ENCODE data around the gene VPS13D.
"Not testable (repeated sequence)": the region's sequence is repeated elsewhere in the genome, so short reads cannot be mapped to it uniquely, and the experiment has no call there.

VPS13D gene

DNA sequence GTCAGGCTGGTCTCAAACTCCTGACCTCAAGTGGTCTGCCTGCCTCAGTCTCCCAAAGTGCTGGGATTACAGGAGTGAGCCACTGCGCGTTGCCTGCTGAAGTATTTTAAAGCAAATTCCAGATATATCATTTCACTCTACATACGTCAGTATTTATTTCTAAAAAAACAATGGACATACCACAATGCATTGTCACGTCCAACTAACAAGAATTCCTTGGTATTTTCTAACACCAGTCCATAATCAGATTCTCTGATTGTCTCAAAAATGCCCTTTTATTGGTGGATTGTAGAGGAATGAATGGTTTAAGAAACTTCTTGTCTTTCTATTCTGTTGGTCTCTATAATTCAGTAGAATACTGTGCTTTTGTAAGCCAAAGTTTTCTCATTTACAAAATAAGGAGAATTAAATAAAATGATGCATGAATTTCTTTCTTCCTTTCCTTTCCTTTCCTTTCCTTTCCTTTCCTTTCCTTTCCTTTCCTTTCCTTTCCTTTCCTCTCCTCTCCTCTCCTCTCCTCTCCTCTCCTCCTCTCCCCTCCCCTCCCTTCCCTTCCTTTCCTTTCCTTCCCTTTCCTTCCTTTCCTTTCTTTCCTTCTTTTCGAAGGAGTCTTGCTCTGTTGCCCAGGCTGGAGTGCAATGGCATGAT lies 55.8 kb downstream of the VPS13D start:
- DNase-seq (ENCODE audit: low spot score) = no peak

DNA sequence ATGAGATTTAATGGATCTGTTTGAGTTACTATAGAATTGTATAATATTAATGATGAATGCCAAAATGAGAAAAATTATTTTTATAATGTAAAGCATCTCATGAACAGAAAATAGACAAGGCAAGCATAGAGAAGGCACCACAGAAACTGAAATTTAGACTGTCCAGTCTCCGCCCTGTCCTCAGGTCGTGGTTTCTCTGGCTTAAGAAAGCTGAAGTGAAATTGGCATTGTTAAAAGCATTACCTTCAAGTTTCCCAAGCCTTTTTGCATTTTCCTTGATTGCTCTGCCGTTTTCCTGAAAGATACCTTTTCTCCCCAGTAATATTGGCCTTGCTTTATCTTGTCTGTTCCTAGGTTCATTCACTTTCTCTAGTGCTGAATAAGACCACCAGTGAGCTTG lies 58.0 kb downstream of the VPS13D start:
- DNase-seq (ENCODE audit: low spot score) = no peak

DNA sequence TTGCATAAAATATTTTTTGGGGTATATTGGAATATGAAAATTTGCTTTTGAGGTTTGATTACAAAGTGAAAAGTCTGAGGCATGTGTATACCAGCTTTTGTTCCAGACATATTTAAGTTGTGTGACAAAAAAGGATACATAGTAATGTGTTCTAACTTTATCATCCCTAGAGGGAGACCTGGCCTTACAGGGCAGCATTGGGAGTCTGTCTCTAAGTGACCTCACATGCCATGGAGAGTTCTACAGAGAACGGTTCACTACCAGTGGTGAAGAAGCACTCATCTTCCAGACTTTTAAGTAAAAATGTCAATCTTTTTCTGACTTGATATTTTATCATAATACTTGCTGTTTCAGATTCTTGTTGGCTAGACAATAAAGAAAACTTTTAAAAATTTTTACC lies 61.0 kb downstream of the VPS13D start:
- DNase-seq (ENCODE audit: low spot score) = no peak

DNA sequence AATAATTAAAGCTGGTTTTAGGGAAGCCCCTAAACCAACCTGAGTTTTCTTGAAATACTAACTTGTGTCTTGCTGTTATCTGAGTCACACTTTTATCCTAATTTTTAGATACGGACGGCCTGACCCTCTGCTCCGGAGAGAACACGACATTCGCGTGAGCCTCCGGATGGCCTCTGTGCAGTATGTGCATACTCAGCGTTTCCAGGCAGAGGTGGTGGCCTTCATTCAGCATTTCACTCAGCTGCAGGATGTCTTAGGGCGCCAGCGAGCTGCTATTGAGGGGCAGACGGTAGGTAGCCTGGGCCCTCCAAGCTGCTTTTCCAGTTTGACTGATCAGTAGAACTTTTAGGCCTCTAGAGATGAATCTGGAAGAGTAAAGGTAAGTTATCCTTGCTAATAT lies 63.6 kb downstream of the VPS13D start:
- DNase-seq (ENCODE audit: low spot score) = no peak

DNA sequence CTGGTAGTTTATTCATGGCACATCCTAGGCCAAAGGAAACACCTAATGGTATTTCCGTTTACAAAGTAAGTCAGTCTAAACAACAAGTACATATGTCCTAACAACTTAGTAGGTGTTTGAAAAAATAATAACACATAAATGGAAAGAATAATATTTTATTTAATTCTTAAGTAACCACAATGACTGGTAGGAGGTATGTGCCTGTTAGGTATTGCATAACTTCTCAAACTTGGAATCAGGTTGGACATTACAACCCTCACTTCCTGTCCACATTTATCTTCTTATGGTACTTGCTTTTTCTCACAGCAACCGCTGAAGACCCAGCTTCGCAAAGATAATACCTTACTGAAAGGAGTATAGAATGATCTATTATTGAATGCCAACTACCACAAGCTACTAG lies 64.2 kb downstream of the VPS13D start:
- DNase-seq (ENCODE audit: low spot score) = no peak

DNA sequence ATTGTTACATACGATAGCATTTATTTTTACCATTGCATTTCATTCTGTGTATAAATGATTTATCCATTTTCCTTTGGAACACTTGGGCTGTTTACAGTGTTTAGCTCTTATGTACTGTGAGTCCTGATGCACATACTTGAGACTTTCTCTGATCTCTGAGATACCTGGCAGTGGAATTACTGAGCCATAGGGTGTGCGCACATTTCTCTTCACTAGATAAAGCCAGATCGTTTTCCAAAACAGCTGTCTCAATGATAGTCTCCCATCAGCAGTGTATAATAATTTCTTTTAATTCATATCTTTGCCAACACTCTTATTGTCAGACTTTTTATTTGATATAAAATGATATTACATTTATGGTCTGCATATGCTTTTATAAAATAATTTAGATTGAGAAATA lies 66.2 kb downstream of the VPS13D start:
- DNase-seq (ENCODE audit: low spot score) = no peak

DNA sequence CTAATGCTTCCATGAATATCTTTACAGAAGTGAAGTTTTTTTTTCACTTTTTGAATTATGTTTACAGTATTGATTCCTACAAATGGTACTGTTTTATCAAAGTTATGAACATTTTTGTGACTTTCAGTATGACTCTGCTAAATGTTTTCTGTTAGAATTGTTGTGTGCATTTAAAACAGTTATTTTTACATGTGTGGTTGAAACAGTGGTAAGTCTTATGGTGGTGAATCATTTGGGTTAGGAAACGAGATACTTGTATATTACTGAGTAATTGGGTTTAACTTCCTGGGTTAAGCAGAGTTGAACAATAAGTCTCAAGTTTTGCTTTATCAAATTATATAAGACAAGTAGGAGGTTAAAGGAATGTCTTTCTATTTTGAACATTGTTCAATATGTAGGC lies 66.8 kb downstream of the VPS13D start:
- DNase-seq (ENCODE audit: low spot score) = no peak

DNA sequence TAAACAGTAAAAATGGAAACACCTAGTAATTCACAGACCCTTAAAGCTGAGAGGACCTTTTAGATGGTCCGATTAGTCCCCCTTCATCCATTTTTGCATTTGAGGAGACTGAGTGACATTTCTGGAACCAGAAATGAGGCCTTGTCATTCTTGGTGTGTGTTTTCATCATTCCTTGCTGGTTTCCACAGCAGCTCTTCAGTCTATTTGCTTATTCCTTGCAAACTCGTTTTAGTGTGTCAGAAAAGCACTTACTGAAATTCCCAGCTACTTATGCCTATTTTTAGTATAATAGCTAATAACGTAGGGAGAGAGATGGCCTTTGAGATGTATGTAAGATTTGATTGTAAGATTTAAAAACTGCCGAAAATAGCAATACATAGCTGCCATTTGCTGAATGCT lies 70.9 kb downstream of the VPS13D start:
- DNase-seq (ENCODE audit: low spot score) = no peak

DNA sequence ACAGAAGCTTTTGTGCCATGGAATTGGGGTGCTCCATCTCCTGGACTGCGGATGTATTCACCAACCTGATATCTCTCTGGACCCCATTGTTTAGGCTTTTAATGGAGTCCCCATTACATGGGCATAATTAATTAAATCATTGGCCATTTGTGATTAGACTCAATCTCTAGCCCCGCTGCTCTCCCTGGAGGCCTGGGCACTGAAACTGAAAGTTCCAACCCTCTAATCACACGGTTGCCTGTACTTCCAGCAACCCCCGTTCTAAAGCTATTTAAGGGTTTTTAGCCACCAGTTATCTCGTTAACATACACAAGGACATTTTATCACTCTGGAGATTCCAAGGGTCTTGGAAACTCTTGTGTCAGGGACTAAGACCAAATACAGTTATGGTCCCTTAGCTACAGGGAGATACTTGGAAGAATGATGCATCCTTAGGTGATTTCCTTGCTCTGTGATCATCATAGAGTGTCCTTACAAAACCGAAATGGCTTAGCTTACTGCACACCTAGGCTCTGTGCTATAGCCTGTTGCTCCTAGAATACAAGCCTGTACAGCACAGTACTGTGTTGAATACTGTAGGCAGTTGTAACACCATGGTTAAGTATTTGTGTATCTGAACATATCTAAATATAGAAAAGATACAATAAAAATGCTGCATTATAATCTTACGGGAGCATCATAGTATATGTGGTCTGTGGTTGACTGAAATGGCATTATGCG lies 71.8 kb downstream of the VPS13D start:
- DNase-seq (ENCODE audit: low spot score) = no peak

DNA sequence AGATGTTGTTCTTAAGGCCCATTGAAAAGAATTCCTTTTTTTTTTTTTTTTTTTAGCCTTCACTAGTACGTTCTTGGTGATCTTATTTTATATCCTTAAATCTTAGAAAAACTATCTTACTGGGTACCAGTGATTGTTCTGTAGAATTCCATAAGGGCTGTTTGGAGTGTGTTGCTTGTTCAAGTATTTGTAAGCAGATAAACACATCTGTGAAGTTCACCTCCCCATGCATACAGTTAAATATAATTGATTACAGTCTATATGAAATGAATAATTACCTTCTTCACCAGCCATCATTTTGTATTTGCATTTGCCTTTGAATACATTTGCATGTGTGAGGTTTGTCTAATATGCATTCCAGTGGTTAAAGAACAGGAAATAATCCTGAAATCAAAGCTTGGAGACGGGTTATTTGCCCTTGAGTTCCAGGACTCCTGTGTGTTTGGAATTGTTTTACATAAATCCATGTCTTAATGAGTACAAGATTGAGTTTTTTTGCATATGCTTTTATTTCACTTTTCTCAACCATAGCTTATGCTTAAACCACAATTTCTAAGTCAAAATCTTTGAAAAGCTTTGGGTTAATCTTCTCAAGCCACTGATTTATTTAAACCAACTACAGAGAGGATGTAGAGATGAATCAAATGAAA lies 73.1 kb downstream of the VPS13D start:
- DNase-seq (ENCODE audit: low spot score) = no peak

DNA sequence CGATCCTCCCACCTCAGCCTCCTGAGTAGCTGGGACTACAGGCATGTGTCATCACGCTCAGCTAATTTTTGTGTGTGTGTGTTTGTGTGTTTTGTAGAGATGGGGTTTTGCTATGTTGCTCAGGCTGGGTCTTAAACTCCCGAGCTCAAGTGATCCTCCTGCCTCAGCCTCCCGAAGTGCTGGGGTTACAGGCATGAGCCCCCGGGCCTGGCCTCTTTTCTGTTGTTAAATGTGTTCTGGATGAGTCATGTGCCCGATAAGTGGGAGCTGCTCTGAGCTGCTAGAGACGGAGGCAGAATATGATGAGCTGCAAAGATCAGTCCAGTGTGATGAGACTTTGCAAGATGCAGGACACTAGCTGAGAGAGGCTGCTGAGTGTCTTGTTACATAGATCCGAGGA lies 75.5 kb downstream of the VPS13D start:
- DNase-seq (ENCODE audit: low spot score) = no peak

DNA sequence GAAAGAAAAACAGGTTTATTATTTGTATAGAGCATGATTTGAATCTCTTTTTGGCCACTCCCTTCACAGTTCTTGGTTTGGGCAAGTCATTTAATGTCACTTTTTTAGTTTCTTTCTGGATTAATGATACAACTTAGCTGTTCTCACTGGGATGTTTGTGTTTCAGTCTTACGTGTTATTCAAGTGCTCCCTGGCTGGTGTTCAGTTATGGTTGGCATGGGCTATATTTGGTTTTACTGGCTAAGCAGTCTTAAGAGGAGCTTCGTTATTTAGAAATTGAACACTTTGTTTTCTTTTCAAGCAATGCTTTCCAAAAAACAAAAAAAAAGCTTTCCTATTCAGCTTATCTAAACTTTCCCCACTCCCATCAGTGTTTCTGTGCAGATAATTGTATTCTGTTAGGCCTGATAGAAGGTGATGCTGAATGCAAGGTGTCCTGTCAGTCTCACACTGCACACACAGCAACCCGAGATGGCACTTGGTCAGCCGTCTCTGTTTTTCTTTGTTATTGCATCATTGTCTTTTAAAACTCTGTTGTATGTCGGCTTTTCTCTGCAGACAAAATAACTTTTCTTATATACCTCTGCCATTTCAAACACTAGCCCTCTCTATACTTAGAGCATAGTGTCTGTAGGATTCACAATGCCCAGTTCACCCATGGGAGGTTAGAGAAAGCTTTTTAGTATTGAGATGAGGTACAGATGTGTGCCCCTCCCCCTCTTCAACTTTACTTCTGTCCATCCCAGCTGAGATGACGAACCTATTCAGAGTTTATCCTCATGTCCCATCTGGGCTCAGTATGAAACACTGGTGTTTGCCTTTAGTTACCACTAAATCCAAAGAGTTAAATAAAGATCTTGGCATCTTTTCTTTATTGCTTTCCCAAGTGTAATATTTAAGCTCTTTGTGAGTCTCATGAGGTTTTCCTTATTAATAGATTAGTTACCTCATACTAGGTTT lies 80.2 kb downstream of the VPS13D start:
- DNase-seq (ENCODE audit: low spot score) = no peak

DNA sequence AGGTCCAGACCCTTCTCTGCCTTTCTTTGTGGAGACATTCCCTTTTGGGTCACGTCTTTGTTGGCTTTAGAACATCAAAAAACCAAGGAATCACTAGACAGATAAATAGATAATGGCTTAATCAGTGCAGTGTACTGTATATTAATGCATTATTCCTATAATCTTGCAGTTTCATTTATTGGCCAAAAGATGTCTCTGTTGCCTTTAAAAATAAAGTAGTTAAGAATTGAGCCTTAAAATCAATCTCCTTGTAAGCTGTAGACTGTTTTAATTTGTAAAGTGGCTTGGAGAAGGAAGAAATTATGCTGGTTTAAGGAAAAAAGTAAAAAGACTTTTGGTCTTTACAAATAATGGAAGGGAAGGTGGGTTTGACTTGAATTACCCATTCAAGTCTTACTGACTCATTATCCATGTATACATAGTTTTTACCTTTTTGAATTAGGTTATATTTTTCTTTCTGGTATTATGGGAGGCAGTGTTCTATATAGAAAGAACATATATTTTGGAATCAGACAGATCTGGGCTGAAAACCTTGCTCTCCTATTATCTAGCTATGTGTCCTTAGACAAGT lies 84.6 kb downstream of the VPS13D start:
- peak; percentile 46 for DNase-seq (ENCODE audit: low spot score)

DNA sequence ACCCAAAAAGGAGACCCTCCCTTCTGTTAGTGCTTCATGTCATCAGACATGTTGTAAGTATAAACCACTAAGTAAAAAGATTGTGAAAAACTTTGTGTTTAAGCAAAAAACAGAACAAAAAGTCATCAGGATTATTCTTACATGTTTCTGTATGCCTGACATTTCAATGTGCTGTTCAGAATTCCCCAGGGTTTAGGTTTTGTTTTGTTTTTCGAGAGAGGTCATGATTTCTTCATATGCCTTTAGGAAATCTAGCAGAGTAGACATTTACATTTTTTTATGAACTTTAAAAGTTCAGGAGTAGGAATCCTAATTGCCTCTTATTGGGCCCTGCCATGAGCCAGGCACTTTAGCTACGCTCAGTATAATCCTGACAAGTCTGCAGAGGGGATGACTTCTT lies 85.3 kb downstream of the VPS13D start:
- no peak for DNase-seq (ENCODE audit: low spot score)

DNA sequence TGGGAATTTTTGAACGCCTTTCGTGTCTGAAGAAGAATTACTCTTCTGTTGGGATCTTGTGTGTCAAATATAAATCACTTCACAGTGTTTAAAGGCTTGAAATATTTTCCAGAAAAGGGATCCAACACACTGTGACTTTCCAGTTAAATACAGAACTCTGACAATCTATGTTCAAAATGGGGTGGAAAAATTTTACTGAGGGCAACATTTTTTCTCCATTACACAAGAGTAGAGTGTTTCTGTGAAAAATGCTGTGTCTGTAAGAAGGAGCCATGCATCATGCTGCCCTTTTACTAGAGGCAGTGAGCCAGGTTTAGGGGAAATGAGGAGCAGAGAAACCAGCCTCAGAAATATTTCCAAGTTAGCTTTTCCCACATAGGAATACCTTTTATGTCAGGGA lies 86.5 kb downstream of the VPS13D start:
- no peak for DNase-seq (ENCODE audit: low spot score)

DNA sequence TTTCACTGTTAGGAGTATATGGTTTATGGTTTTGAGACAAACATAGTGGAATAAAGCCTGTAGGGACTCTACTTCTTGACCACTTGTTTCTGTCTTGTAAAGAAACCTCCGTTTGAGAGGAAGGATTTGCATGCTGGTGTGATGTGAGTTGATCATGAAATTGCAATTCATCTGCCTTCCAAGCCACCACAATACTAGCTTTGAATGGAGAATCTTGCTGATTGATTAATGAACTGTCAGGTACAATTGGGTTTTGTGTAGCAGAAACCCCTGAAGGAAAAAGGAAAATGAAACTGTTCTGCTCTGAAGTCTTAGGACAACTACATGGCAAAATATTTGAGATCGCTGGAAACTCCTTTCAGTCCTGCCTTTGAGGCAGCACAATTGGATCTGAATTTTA lies 90.7 kb downstream of the VPS13D start:
- DNase-seq (ENCODE audit: low spot score) = no peak

DNA sequence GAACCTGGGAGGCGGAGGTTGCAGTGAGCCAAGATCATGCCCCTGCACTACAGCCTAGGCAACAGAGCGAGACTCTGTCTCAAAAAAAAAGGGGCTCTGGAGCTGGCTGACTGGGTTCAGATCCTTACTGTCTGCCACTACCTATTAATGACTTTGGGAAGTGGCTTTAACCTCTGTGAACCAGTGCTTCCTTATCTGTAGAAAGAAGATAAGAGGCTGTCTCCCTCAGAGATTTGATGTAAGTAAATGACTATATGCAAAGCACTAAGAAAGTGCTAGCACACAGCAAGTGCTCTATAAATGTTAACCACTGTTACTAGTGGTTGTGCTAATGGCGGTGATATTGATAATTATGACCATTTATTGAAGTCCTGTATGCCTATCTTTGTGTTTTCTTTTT lies 94.6 kb downstream of the VPS13D start:
- DNase-seq (ENCODE audit: low spot score) = no peak

DNA sequence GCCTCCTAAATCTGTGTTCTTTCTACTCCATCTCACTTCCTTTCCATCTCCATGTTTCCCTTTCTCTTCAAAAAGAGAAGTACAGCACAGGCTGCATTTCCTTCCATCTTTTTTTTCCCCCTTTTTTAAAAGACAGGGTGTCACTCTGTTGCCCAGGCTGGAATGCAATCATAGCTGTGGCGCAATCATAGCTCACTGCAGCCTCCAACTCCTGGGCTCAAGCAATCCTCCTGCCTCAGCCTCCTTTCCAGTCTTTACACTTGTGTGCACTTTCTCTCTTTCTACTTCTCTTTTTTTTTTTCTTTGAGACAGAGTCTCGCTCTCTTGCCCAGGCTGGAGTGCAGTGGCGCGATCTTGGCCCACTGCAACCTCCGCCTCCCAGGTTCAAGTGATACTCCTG lies 95.1 kb downstream of the VPS13D start:
- not testable (repeated sequence) for DNase-seq (ENCODE audit: low spot score)

DNA sequence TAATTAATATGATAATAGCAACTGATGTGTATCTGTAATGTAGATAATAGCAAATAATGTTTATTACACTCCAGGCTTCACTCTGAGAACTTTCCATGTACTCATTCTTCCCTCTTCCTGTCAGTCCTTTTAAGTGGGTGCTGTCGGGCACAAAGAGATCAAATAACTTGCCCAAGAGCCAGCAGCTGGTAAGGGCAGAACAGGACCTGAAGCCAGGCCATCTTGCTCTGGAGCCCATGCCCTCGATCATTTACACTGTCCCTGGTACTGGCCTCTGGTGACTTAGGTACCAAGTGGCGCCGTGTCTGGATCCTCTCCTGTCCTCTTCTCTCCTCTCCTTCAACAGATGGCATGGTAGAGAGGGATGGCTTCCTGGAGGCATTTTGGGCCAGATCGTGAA lies 97.2 kb downstream of the VPS13D start:
- DNase-seq (ENCODE audit: low spot score) = no peak

DNA sequence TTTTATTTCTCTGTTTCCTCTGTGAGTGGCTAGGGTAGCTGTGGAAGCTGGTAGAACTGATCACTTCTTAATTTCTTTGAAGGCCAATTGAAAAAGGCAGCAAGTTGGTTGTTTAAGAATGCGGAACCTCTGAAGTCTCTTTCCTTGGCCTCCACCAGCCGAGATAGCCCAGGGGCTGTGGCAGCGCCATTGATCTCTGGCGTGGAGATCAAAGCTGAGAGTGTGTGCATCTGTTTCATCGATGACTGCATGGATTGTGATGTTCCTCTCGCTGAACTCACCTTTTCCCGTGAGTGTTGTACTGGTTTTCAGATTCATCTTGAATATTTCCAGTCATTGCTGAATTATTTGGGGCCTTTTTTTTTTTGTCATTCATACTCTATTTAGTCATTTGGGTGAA lies 97.7 kb downstream of the VPS13D start:
- no peak for DNase-seq (ENCODE audit: low spot score)

DNA sequence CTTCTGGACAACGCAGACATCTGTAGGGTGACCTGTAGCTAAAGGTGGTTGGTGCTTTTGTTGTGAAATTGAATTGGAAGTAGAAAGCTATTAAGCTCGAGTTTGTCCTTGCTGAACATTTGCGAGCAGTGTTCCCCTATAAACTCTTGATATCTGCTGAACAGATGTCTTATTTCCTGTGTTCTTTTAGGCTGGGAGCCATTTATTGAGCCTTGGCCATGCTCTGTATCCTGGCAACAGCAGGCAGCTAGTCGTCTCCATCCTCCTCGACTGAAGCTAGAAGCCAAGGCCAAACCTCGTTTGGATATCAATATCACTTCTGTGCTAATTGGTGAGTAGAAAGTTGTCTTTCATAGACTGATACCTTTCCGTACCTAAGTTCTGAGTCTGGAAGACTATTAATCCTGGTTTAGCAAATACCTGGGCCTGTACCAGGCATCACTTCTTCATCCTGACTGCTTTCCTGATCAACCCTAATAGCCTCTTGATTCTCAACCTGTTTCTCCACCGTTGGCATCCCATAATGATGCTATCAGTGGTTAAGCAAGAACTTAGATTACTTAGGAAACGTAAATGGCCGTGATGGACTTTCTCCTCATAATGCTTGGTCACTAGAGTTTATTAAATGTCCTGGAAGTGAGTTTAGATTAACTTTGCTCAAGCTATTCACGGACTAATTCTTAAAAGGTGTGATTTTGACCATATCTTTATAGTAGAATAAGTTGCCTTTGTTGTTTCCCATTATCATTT lies 103.4 kb downstream of the VPS13D start:
- DNase-seq (ENCODE audit: low spot score) = no peak

Measured in SW480 (cell line).